ENCODE results near the gene MED12. TPM values are rescaled to one million over a fixed set of nuclear protein-coding genes. Genes with fewer than 3 reads are reported as not detected.
"Not testable (repeated sequence)": the region's sequence is repeated elsewhere in the genome, so short reads cannot be mapped to it uniquely, and the experiment has no call there.

Gene MED12
- total and polyA plus RNA-seq, 7 experiments from 2014 or later = 12.5 to 104 (median 73.3) TPM

DNA sequence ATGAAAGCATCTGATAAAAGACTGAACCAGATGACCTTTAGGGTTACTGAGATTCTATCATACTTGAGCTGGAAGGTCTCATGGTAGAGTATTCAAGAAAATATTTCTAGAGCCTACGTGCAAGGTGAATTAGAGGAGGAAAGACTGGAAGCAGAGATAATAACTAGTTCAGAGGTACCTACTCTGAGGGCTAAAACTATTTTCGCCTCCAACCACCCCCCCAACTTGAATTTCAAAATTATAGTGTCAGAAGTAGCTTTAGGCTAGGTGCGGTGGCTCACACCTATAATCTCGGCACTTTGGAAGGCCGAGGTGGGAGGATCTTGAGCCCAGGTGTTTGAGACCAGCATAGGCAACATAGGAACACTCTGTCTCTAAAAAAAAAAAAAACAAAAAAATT, 57.1 kb downstream of the MED12 start:
- CTCF ChIA-PET = no interaction called here
- intact Hi-C loops (cut with micrococcal nuclease) = no loop called here
- Mint-ChIP-seq H3K9me3 (no peaks in the 10 kb centered on the region), H3K36me3 (peaks cover 0 to 16% (median 7%) of the 10 kb centered on the region in 5 donors), H3K27ac (peak overlapping the region in 1 of 9 donors; percentile 8), H3K4me3 (no peak overlapping the region), H3K27me3 (no peaks in the 10 kb centered on the region), H3K4me1 (peaks cover 5 to 16% (median 7%) of the 10 kb centered on the region in 7 donors)
- no peak for DNase-seq
- H3K36me3 ChIP-seq (ENCODE audit: control insufficient read depth in 2 of 3, insufficient read depth in 3 of 3, low read length in 3 of 3) = peaks cover 0 to 3% (median 0%) of the 10 kb centered on the region in 3 experiments
- no peaks in the 10 kb centered on the region for H3K27me3 ChIP-seq (ENCODE audit: control insufficient read depth in 2 of 2, insufficient read depth in 2 of 2, low read length in 2 of 2)
- ATAC-seq = no peak
- H3K4me3 ChIP-seq (ENCODE audit: low read length) = no peak overlapping the region
- H3K9me3 ChIP-seq (ENCODE audit: control insufficient read depth in 2 of 3, low read length in 3 of 3) = no peaks in the 10 kb centered on the region
- H3K4me1 ChIP-seq (ENCODE audit: control insufficient read depth in 2 of 2, insufficient read depth in 2 of 2, low read length in 2 of 2) = no peaks in the 10 kb centered on the region
- no peak overlapping the region for H3K27ac ChIP-seq (ENCODE audit: low read depth, low read length)
- POLR2A ChIA-PET = no interaction called here

- H3K27me3 Mint-ChIP-seq = no peaks in the 10 kb centered on the region
- intact Hi-C loops (cut with micrococcal nuclease) = no loop called here
- POLR2A ChIA-PET = interaction anchor here (1.0 to 2.8 kb wide), 2 partner anchors 76 to 78 kb away, joined by 3 to 9 read pairs; no protein-coding TSS in a partner anchor
- H3K27me3 ChIP-seq (ENCODE audit: control insufficient read depth in 2 of 2, insufficient read depth in 2 of 2, low read length in 2 of 2) = no peaks in the 10 kb centered on the region
- H3K27ac ChIP-seq (ENCODE audit: low read depth, low read length) = no peak overlapping the region
- H3K4me3 ChIP-seq (ENCODE audit: low read length) = no peak overlapping the region
- peaks cover 0 to 3% (median 0%) of the 10 kb centered on the region in 3 experiments for H3K36me3 ChIP-seq (ENCODE audit: control insufficient read depth in 2 of 3, insufficient read depth in 3 of 3, low read length in 3 of 3)
- DNase-seq = no peak
- CTCF ChIA-PET = no interaction called here
- peak overlapping the region in 1 of 9 donors; percentile 21 for H3K27ac Mint-ChIP-seq
- H3K36me3 Mint-ChIP-seq = peaks cover 0 to 18% (median 7%) of the 10 kb centered on the region in 5 donors
- ATAC-seq = no peak
- peaks cover 0 to 5% of the 10 kb centered on the region in 2 donors for H3K4me1 ChIP-seq (ENCODE audit: control insufficient read depth in 2 of 2, insufficient read depth in 2 of 2, low read length in 2 of 2)
- no peaks in the 10 kb centered on the region for H3K9me3 Mint-ChIP-seq
- H3K4me1 Mint-ChIP-seq = peaks cover 0 to 17% (median 7%) of the 10 kb centered on the region in 7 donors
- no peaks in the 10 kb centered on the region for H3K9me3 ChIP-seq (ENCODE audit: control insufficient read depth in 2 of 3, low read length in 3 of 3)
- no peak overlapping the region for H3K4me3 Mint-ChIP-seq
These were observed 58.9 kb downstream of the MED12 start for GRCh38 chrX:71177327-71177726.

DNA sequence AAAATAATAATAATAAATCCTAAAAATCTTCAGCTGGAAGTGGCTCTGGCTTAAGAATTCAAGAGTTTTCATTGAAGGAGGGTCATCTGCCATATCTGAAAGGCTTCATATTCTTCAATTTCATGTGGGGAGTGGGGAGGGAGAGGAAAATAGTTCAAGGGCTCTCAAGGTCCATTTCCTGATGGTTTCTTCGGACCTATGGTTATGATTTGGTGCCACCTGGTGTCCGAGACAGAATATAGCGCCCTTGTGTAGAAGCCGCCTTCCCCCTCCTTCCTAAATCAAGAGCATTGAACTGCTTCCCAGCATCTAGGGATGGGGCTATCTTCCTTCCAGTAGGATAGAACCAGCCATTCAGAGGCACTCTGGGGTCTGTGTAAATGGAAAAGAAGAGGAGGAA, 60.5 kb downstream of the MED12 start:
- Histone ChIP-seq H3K36me3 (ENCODE audit: control insufficient read depth in 2 of 3, insufficient read depth in 3 of 3, low read length in 3 of 3) (peaks cover 0 to 3% (median 0%) of the 10 kb centered on the region in 3 experiments), H3K27me3 (ENCODE audit: control insufficient read depth in 2 of 2, insufficient read depth in 2 of 2, low read length in 2 of 2) (no peaks in the 10 kb centered on the region), H3K4me3 (ENCODE audit: low read length) (no peak overlapping the region), H3K4me1 (ENCODE audit: control insufficient read depth in 2 of 2, insufficient read depth in 2 of 2, low read length in 2 of 2) (peaks cover 0 to 10% of the 10 kb centered on the region in 2 donors), H3K27ac (ENCODE audit: low read depth, low read length) (no peak overlapping the region), H3K9me3 (ENCODE audit: control insufficient read depth in 2 of 3, low read length in 3 of 3) (no peaks in the 10 kb centered on the region)
- H3K36me3 Mint-ChIP-seq = peaks cover 0 to 12% (median 7%) of the 10 kb centered on the region in 5 donors
- peaks cover 0 to 1% (median 0%) of the 10 kb centered on the region in 11 donors for H3K9me3 Mint-ChIP-seq
- ATAC-seq = no peak
- DNase-seq = peak in 8 of 9 donors; percentile 11 to 42 (median 34)
- intact Hi-C loops (cut with micrococcal nuclease) = loop anchor here (1.0 to 2.0 kb wide), 6 partner anchors 50 to 410 kb away; no protein-coding TSS in a partner anchor
- POLR2A ChIA-PET = interaction anchor here (0.6 to 2.8 kb wide), 4 partner anchors 77 to 111 kb away, joined by 3 to 9 read pairs (median 3); no protein-coding TSS in a partner anchor
- peak overlapping the region in 1 of 9 donors; percentile 51 for H3K27ac Mint-ChIP-seq
- CTCF ChIA-PET = interaction anchor here (0.9 to 3.7 kb wide), 5 partner anchors 9 to 209 kb away, joined by 3 to 18 read pairs (median 4); partner anchors contain the start of gene TAF1
- no peak overlapping the region for H3K4me3 Mint-ChIP-seq
- no peaks in the 10 kb centered on the region for H3K27me3 Mint-ChIP-seq
- peaks cover 0 to 22% (median 10%) of the 10 kb centered on the region in 7 donors for H3K4me1 Mint-ChIP-seq

DNA sequence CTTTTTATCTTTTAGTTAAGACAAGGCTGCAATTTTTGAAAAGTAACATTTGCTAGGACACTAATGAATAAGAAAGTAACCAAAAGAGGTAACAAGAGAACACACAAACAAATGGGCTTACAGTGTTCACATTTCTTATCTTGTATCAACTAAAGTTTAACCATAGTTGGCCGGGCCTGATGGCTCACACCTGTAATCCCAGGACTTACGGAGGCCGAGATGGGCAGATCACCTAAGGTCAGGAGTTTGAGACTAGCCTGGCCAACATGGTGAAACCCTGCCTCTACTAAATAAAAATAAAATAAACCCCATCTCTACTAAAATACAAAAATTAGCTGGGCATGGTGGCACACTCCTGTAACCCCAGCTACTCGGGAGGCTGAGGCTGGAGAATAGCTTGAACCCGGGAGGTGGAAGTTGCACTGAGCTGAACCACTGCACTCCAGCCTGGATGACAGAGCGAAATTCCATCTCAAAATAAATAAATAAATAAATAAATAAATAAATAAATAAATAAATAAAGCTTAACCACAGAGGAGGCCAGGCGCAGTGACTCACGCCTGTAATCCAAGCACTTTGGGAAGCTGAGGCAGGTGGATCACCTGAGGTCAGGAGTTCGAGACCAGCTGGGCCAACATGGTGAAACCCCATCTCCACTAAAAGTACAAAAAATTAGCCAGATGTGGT, 62.3 kb downstream of the MED12 start:
- Mint-ChIP-seq H3K4me3 (peak overlapping the region in 6 of 10 donors; percentile 9 to 83 (median 44)), H3K4me1 (peaks cover 0 to 22% (median 17%) of the 10 kb centered on the region in 7 donors), H3K27ac (peak overlapping the region in 8 of 9 donors; percentile 21 to 98 (median 70)), H3K36me3 (peaks cover 0 to 12% (median 0%) of the 10 kb centered on the region in 5 donors)
- not testable (repeated sequence) for H3K4me1 ChIP-seq (ENCODE audit: control insufficient read depth in 2 of 2, insufficient read depth in 2 of 2, low read length in 2 of 2); ATAC-seq; H3K9me3 Mint-ChIP-seq; H3K4me3 ChIP-seq (ENCODE audit: low read length); H3K36me3 ChIP-seq (ENCODE audit: control insufficient read depth in 2 of 3, insufficient read depth in 3 of 3, low read length in 3 of 3); H3K27me3 ChIP-seq (ENCODE audit: control insufficient read depth in 2 of 2, insufficient read depth in 2 of 2, low read length in 2 of 2); DNase-seq; H3K27me3 Mint-ChIP-seq; H3K9me3 ChIP-seq (ENCODE audit: control insufficient read depth in 2 of 3, low read length in 3 of 3)
- intact Hi-C loops (cut with micrococcal nuclease) = loop anchor here (5.0 to 10.0 kb wide), 6 partner anchors 33 to 1094 kb away; partner anchors contain the start of genes OGT (in 2 of the 2), IGBP1 (in 1 of the 2), IL2RG (in 1 of the 2) and RPS4X (in 1 of the 2)
- ChIA-PET CTCF (interaction anchor here (0.7 to 3.7 kb wide), 7 partner anchors 14 to 411 kb away, joined by 3 to 18 read pairs (median 3); partner anchors contain the start of genes NLGN3 and SNX12), POLR2A (interaction anchor here (0.8 to 3.8 kb wide), 8 partner anchors 10 to 185 kb away, joined by 3 to 50 read pairs (median 10); partner anchors contain the start of genes IL2RG, NONO and TAF1)
- H3K27ac ChIP-seq (ENCODE audit: low read depth, low read length) = peak overlapping the region; percentile 94

DNA sequence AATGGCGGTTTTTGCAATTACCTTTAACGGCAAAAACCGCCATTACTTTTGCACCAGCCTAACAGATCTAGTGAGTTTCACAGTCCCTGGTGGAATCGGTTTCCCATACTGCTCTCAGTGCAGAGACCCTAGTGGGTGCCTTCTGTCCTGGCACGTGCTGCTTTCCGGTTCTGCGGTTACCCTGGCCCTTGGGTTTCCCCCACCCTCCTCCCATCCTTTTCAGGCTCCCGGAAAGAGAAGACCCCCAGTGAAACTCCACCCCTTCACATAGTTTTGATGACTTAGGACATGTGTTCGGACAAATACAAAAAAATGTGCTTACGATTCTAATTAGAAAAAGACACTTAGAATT, 63.1 kb downstream of the MED12 start:
- peak in 2 of 9 donors; percentile 40 to 65 for DNase-seq
- Mint-ChIP-seq H3K4me1 (peaks cover 0 to 23% (median 17%) of the 10 kb centered on the region in 7 donors), H3K27me3 (no peaks in the 10 kb centered on the region), H3K36me3 (peaks cover 0 to 12% (median 0%) of the 10 kb centered on the region in 5 donors), H3K4me3 (peak overlapping the region; percentile 83 to 98 (median 96)), H3K27ac (peak overlapping the region; percentile 95 to 100 (median 98)), H3K9me3 (peaks cover 0 to 1% (median 0%) of the 10 kb centered on the region in 11 donors)
- peak overlapping the region; percentile 85 for H3K4me3 ChIP-seq (ENCODE audit: low read length)
- CTCF ChIA-PET = interaction anchor here (0.9 to 1.8 kb wide), 6 partner anchors 15 to 412 kb away, joined by 3 to 5 read pairs (median 3); partner anchors contain the start of gene MED12
- H3K36me3 ChIP-seq (ENCODE audit: control insufficient read depth in 2 of 3, insufficient read depth in 3 of 3, low read length in 3 of 3) = no peaks in the 10 kb centered on the region
- POLR2A ChIA-PET = interaction anchor here (0.6 to 3.8 kb wide), 18 partner anchors 9 to 351 kb away, joined by 3 to 50 read pairs (median 4); partner anchors contain the start of genes IL2RG, MED12, NONO and OGT
- intact Hi-C loops (cut with micrococcal nuclease) = loop anchor here (5.0 to 10.0 kb wide), 6 partner anchors 34 to 1093 kb away; partner anchors contain the start of genes OGT (in 2 of the 2), IGBP1 (in 1 of the 2), IL2RG (in 1 of the 2) and RPS4X (in 1 of the 2)
- no peaks in the 10 kb centered on the region for H3K9me3 ChIP-seq (ENCODE audit: control insufficient read depth in 2 of 3, low read length in 3 of 3)
- H3K27me3 ChIP-seq (ENCODE audit: control insufficient read depth in 2 of 2, insufficient read depth in 2 of 2, low read length in 2 of 2) = no peaks in the 10 kb centered on the region
- peak; percentile 65 for ATAC-seq
- H3K27ac ChIP-seq (ENCODE audit: low read depth, low read length) = peak overlapping the region; percentile 94
- H3K4me1 ChIP-seq (ENCODE audit: control insufficient read depth in 2 of 2, insufficient read depth in 2 of 2, low read length in 2 of 2) = peaks cover 0 to 10% of the 10 kb centered on the region in 2 donors
